ENCODE results near the gene TMEM207.

Gene TMEM207

DNA sequence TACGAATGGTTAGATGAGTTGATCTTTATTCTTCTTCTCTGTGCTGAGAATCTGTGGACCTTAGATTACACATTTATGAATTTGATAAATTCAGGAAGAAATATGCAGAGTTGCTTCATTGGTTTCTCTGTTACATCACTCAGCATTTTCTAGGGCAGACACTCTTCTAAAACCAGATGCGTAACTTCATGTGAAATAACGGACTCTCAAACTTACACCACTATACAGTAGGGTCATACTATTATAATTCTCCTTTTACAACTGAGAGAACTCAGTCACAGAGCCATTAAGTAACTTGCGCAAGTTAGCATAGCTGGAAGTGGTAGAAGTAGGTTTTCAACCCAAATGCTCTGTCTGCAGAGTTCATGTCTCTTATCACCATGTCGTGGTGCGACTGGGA, 5.7 kb downstream of the TMEM207 start:
- no peak for DNase-seq (ENCODE audit: low spot score)

DNA sequence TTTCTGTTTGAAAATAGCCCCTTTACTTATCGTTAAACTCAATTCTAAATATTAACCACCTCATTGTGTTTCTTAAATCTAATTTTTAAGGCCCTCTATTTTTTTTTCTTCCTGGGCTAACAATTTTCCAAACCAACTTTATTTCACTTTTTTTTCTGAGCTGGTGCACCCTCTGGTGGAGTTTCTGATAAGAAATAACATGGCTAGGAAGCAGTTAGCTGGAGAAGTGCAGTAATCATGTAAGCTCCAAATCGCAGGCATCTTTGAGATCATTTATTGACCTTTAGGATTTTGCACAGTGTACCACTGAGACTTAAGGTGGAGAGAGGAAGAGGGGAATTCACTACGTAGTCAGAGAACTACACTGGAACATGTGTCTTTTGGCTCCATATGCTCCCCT, 6.4 kb downstream of the TMEM207 start:
- peak; percentile 12 for DNase-seq (ENCODE audit: low spot score)

DNA sequence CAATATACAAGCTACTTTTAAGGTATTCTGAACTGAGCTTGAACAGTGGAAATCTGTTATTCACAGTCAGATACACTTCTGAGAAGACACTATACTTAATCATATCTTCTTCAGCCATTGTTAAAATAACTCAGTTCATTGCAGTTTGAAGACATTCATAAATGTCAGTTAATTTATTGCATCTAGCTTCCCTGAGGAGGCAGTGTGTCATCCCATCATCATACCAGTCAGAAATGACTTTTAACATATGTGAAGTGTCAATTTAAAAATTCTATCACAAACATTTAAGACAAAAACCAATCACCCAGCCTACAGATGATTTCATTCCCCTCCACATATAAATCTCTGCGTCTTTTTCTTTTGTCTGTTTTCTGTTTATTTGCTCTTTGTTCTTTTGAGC, 7.5 kb downstream of the TMEM207 start:
- DNase-seq (ENCODE audit: low spot score), result no peak

DNA sequence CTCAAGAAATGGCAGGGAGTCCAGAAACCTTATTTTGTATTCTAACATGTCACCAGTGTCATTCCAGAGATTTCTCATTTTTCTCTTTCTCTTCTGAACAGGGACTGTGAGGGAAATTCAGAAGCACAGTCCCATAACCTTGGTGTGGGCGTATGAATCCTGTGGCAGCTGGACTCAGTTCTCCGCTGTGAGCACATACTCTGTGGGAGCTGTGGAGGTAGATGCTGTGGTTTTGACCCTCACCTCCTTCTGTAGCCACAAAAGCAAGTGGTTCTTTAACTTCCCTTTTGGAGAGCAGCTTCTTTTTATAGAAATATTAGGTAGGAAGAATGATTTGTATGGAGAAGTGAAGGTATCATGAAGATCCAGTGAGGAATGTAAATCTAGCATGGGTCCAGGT, 13.4 kb downstream of the TMEM207 start:
- no peak for DNase-seq (ENCODE audit: low spot score)

DNA sequence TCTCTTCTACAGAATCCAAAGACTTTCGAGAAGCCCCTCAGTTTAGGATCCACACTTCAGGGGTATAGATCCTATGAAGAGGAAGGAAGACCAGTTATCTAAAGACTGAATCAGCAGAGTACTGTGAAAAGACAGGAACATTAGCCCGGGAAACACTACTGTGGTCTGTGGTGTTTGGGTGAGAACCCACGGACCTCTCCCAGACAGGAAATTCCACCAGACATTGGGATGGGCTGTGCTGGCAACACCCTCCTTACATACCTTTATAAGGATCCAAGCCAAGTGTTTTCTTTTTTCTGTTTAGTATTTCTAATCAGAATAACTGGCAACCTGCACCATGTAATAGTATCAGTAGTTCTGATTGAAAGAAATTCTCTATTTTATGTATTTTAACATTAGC, 14.1 kb downstream of the TMEM207 start:
- DNase-seq (ENCODE audit: low spot score), result no peak

DNA sequence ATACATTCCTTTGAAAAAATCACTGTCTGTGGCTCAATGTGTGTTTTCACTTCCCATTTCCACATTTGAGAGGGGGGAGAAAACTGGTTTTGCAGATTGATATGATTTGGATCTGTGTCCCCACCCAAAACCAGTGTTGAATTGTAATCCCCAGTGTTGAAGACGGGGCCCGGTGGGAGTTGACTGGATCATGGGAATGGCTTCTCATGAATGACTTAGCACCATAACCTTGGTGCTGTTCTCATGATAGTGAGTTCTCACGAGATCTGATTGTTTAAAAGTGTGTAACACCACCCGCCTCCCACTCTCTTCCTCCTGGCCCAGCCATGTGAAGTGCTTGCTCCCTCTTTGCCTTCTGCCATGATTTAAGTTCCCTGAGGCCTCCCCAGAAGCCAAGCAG, 16.1 kb downstream of the TMEM207 start:
- no peak for DNase-seq (ENCODE audit: low spot score)

DNA sequence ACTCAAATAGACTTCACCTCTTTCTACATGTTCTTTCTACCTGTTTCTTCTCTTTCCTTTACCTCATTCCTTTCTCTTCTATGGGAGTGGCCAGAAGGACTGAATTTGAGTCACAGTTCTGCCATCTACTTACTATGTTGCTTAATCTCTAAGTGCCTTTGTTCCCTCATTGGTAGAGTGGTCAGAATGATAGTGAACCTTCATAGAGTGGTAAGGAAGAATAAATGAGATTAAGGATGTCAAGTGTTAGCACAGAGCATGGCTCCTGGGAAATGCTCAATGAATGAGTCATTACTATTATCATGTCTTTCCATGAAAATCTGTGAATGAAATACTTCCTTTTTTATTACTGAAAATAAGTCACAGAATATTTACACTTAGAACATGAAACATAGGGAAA, 17.5 kb downstream of the TMEM207 start:
- peak; percentile 2 for DNase-seq (ENCODE audit: low spot score)

DNA sequence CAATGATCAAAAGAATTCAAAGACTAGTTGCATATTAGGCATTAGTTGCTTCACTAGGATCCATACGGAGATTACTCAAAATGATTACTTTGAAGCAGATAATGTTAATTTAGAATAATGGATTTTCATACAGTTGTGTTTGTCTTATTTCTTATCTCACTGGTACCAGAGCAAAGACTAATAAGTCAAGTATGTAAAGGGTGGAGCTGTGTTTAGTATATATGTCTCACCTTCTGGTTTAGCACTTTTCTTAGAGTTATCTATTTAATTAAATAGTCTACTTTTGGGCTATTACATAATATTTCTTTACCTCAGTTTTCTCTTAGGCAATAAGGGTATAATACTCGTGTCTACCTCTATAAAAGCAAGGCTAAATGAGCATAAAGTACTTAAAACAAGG, 18.8 kb downstream of the TMEM207 start:
- no peak for DNase-seq (ENCODE audit: low spot score)

DNA sequence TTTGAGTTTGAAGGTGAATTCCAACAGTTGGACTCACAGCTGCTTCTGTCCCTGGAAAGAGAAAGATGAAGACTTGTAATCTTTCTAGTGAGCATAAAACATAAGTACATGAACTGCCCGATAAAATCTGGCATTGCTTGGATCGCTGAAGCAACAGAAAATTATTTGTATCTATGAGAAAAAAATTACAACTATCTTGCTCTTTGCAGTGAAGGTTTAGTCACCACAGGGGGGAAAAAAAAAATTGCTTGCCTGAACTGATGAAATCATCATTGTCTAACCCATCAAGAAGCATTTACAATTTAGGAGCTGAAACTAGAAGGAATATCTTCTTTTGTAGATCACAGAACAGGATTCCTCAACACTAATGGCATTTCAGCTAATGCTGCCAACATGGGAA, 20.0 kb downstream of the TMEM207 start:
- DNase-seq (ENCODE audit: low spot score), result no peak

DNA sequence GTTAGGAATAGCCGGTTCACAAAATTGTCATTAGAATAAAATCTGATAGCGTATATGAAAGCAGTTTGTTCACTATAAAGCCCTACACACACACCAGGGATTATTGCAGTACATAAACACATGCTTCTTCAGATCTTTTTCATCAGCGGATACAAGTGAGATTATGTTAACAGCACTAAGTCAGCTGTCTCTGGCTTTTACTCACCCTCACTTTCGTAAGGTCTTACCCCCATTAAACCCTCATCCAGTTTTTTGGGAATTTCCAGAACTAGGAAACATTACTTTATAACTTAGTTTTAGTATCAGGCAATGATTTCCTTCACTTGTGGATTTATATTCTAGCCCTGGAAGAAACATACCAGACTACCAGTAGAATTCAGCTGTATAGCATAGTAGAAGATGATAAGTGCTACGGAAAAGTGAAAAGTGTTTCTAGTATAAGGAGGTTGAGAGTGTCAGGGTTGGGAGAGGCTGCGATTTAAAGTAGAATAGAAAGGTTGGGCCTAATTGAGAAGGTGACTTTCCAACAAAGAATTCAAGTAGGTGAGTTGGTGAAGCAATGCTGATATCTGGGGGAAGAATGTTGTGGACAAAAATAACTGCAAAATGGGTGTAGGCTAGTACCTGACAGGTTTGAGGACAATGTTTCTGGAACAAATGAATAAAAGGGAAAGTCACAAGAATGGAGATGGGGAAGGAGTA, 22.7 kb downstream of the TMEM207 start:
- DNase-seq (ENCODE audit: low spot score), result no peak

DNA sequence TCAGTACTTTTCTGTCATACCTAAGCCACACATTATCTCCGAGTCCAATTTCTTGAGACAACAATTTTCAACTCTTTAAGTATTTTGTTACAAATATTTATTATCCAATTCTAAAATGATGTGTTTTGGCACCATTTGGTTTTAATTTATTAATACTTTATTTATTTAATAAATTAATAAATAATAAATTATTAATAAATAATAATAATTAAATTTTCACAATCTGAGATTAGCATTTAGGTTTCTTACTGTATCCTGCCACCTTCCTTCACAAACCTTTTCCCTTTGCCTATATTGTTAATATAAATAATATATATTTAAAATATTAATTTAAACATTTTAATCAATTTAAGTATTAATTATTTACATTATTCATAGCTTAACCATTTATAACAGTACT, 23.9 kb downstream of the TMEM207 start:
- DNase-seq (ENCODE audit: low spot score), result no peak

DNA sequence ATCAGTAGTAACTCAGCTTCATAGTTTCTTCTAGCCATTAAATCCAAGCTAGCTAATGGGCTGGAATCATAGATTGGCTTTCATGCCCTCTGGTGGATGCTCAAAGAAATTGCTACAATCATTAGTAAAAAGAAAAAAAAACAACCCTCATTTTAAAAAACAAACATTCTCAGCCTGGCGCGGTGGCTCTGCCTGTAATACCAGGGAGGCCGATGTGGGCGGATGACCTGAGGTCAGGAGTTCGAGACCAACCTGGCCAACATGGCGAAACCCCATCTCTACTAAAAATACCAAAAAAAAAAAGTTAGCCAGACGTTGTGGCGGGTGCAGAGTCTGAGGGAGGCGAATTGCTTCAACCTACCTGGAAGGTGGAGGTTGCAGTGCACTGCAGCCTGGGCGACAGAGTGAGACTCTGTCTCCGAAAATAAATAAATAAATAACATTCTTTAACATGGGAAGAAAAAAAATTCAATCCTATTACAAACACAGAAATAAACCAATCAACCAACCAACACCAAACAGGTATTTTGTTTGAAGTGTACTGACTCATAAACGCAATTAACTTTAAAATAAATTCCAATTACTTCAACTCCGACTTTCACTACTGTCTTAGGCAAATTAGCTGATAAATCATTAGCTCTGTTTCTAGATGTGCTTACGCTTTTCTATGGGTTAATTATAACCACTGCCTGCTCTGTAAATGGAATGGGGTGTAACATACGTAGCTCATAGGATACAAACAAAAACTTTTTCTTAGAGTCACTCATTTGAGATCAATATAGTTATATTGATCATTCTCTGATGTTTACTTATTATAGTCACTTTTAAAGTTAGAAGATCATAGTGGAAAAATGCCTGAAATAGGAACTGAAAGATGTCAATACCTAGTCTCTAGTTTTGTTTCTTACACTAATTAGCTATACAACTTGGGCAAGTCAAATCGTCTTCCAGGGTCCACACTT, 24.9 kb downstream of the TMEM207 start:
- DNase-seq (ENCODE audit: low spot score), result peak; percentile 59

DNA sequence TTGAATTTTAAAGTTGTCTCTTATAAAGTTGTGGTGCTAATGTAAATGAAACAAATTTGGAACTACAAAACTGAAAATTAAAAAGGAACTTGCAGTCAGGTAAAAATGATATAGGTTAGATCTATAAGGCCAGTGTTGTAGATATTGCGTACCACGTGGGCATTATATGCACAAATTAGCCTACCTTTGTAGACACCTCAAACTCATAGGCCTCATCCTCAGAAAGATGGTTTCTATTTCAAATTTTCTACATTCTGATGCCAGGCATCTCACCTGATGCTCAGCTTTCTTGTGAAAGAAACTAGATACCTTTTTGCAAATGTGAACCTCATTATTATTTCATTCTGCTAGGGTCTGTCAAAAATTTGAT, 25.6 kb downstream of the TMEM207 start:
- no peak for DNase-seq (ENCODE audit: low spot score)

DNA sequence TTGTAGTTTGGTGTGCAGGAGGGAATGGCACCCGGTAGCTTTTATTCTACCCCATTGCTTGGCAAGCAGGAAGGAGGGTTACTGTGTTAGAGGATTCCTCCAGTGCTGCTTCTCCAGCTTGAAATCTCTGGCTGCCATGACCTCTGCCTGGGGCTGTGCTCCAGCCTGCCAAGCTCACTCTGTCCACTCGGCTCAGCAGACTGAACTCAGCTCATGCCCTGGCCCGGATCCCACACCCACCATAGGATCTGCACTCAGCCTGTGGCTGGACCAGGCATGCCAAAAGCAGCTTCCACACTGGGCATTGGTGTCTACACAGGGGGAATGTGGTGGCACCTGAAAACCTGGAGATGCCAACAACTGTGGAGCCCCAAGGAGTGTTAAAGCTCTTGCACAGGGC, 35.4 kb downstream of the TMEM207 start:
- no peak for DNase-seq (ENCODE audit: low spot score)

DNA sequence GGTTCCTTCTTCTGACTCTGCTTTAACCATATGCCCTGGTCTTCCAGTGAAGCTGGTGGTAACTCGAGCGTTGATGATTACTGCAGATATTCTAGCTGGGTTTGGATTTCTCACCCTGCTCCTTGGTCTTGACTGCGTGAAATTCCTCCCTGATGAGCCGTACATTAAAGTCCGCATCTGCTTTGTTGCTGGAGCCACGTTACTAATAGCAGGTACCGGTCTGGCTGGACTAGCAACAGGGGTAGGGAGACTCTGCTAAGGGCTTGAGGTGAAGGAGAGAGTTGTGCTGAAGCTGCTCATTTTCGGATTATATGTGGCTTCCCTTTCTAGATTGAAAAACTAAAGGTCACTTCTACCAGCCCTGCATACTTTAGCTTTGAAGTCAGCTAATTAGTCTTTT, 45.0 kb downstream of the TMEM207 start:
- DNase-seq (ENCODE audit: low spot score), result no peak

DNA sequence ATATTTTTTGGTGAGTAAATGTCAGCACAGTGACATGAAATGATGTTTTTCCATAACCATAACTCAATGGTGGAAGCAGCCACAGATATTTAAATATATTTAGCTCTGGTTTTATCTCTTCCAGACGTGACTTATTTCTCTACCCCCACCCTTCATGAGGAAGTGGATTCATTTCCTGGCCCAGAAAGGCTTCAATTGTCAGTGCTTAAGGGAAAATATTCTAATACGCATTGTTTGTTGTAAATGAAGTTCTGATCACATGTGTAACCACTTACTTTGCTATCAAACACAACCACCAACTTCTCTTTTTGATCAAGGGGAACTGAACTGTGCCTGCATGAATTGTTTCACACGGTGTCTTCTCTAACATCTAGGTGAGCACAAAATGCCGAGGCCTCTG, 47.7 kb downstream of the TMEM207 start:
- peak; percentile 85 for DNase-seq (ENCODE audit: low spot score)

DNA sequence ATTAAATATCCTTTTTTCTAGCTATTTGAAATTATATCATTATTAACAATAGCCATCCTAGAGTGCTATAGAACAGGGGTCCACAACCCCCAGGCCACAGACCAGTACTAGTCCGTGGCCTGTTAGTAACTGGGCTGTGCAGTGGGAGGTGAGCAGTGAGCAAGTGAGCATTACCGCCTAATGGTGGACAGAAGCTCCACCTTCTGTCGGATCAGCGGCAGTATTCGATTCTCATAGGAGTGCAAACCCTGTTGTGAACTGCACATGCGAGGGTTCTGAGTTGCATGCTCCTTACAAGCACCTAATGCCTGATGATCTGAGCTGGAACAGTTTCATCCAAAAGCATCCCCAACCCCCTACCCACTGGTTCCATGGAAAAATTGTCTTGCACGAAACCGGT, 50.0 kb downstream of the TMEM207 start:
- no peak for DNase-seq (ENCODE audit: low spot score)

DNA sequence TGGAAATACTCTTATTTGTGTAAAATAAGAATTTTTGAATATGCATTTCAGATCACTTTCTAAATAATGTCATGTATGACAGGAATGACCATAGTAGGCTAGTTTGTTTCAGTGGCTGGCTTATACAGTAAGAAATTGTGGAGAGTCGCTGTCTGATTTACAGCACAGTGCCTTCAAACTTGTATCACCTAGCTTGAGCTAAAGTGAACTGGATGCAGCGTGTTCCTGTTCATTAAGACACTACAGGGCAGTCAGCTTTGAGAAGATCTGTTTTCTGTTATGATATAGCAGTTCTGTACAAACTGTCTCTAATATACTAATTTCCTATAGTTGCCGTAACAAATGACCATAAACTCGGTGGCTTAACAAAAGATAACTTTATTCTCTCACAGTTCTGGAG, 51.8 kb downstream of the TMEM207 start:
- no peak for DNase-seq (ENCODE audit: low spot score)

DNA sequence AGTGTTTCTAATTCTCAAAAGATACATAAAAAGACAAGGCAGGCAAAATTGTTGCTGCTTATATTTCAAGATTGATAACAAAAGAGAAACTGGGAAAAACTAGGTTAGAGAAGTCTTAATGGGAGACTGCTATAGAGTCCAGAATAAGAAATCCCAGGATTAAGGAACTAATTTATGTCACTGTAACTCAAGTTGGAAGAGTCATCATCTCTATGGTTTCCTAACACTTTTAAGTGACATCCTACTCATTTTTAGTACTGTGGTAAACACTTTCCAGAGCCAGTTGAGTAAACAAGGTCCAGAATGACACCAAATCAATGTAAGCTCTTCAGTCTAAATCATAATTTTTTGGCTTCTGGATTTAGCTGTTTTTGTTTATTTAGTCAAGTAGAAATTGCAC, 53.7 kb downstream of the TMEM207 start:
- DNase-seq (ENCODE audit: low spot score), result no peak

DNA sequence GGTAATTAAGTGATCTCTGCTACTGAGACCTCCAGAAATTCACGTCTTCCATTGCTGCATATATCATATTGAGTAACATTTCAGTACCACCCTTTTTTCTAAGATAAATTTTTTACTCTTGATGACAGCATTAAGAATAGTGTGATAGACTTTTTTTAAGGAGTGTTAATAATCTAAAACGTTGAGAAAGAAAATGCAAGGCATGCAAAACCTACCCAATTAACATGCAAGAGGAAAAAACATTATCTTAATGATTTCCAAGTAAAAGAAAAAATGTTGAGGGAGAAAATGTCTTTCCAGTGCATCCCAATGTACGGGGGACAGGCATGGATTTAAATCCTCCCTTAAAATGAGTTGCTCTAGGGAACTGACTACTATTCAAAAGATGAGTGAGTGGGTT, 61.0 kb downstream of the TMEM207 start:
- no peak for DNase-seq (ENCODE audit: low spot score)

DNA sequence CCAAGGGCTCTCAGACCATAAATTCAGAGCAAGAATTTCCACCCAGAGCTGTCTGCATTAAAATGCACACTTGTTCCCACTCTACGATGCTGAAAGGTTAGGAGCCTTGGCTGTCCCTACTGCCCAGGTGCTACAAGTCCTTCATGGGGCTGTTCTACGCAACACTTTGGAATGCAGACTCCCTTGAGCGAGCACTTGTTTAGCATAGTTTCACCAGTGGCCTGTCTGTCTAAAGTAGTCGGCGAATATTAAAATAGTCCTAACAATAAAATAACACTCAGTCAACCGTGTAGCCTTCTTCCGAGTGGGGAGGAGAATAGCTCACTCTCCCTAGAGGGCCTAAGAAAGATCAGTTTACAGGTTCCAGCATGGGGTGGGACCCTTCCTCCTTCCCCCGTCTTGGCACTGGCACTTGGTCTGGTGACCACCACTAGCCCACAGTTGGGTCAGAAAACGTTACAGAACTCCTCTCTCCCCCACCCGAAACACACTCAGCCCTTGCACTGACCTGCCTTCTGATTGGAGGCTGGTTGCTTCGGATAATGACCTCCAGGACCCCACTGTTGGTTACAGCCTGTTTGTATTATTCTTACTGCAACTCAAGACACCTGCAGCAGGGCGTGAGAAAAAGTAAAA, 62.0 kb downstream of the TMEM207 start, which contains the start of gene CLDN16:
Gene CLDN16 (plus strand): TSS at position 586 of the 636 bp plus-strand sequence. CDS start 167 bp downstream, outside the sequence.
- DNase-seq (ENCODE audit: low spot score), result no peak

DNA sequence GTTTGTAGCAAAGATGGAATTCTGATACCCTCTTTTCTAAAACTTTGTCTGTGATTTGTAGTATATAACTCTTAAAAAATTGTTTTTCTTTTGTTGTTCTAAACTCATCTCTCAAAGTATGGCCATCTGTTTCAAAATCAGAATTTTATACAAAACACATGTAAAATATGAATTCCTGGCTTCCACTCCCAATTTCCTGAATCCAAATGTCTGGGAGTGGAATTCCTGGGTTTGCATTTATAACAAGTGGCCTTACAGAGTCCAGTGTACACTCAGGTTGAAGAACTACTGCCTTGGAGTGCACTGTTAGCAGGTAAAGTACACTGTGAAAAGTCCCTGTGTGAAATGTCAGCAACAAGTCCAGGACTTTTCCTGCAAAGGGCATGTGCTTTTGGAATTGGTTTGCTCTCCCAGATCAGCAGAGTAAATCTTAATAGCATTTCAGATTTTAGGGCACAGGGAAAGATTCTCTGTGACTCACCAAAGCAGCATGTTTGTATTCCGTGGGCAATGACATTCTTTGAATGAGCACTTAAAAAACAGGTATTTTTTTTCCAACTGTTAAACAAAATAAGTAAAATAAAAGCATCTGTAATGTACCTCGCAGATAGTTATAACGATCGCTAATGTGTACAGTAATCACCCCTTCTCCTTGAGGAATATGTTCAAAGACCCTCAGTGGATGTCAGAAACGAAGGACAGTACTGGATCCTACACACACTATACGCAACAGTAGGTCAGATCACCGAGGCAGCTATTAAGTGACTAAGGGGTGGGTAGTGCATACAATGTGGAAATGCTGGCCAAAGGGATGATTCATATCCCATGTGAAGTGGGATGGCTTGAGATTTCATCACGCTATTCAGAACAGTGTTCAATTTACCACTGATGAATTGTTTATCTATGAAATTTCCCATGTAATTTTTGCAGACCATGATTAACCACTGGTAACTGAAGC, 63.7 kb downstream of the TMEM207 start:
- DNase-seq (ENCODE audit: low spot score), result peak; percentile 61

All from kidney capillary endothelial cell (primary cell).